K562 (cell line): ENCODE results near the gene BEST4. TPM values are rescaled to one million over a fixed set of nuclear protein-coding genes. Genes with fewer than 3 reads are reported as not detected.

ENCODE experiments used
- ATAC-seq: fragments of 200-7000 bp; cut with Tn5 transposase; 3 replicates; pipeline ENCODE4 v1.9.1; 2020; ENCODE audit warnings: moderate library complexity
- BruUV-seq: library from RNA; stranded (reverse); fragments of 400-500 nt; replicated peaks from 2 replicates; lab custom pipeline; 2021; lab: Mats Ljungman, UMichigan
- CTCF ChIA-PET: fragments of 300-600 bp; formaldehyde crosslinking; extraction: SDS; loops from one replicate; lab custom pipeline; 2021; ENCODE audit warnings: low intra/inter-chr PET ratio; lab: Yijun Ruan, JAX
- POLR2A ChIA-PET: fragments of 300-600, 350-650 bp; sonication (Branson Sonifier 250); formaldehyde crosslinking; extraction: SDS; loops from one replicate; lab custom pipeline; 2021; ENCODE audit warnings: antibody characterized with exemption, inconsistent platforms; lab: Yijun Ruan, JAX
- DNase-seq, 4 experiments: peaks; one replicate each; pipeline versions ENCODE4 v3.0.0 to v3.0.0-alpha.2; 2011 to 2018; ENCODE audit warnings: low spot score in 3 of 4, mixed read lengths in 3 of 4; ENCODE audit errors: extremely low read depth in 1 of 4
- FAIRE-seq: peaks from 2 replicates; lab custom pipeline; 2011; peaks lifted over from hg19 to GRCh38; lab: Jason Lieb, UNC
- H2AFZ ChIP-seq: 2 replicates; pipeline ENCODE4 v1.6.0; 2011; ENCODE audit warnings: low read depth, low read length, control low read depth, inconsistent platforms
- H3K27ac ChIP-seq: fragments of 200-600 bp; 3 replicates; pipeline ENCODE4 v1.8.0; 2011; ENCODE audit warnings: low read depth, mild to moderate bottlenecking, control low read depth, inconsistent platforms, low read length, moderate library complexity, mixed read lengths; ENCODE audit errors: extremely low read depth
- H3K27me3 ChIP-seq, 2 experiments: fragments of 300-600 bp in 1 of 2; 2 replicates in 1 of 2; 3 replicates in 1 of 2; pipeline versions ENCODE4 v1.6.0 to v1.8.0; 2011; ENCODE audit warnings: inconsistent platforms in 2 of 2, low read length in 2 of 2, mild to moderate bottlenecking in 1 of 2, mixed read lengths in 1 of 2, moderate library complexity in 1 of 2; ENCODE audit not compliant: control insufficient read depth in 2 of 2, insufficient read depth in 2 of 2
- H3K36me3 ChIP-seq: fragments of 300-600 bp; 3 replicates; pipeline ENCODE4 v1.8.0; 2011; ENCODE audit warnings: mild to moderate bottlenecking, low read length, inconsistent platforms; ENCODE audit not compliant: control insufficient read depth, insufficient read depth
- H3K4me1 ChIP-seq, 2 experiments: fragments of 200-600 bp in 1 of 2; replicated peaks in 1 of 2; 2 replicates in 1 of 2; 3 replicates in 1 of 2; pipeline versions ENCODE4 v1.5.1 to v1.8.0; 2011; ENCODE audit warnings: inconsistent platforms in 2 of 2, low read length in 2 of 2, mild to moderate bottlenecking in 1 of 2, mixed read lengths in 1 of 2, moderate library complexity in 1 of 2; ENCODE audit not compliant: control insufficient read depth in 2 of 2, insufficient read depth in 2 of 2
- H3K4me2 ChIP-seq: 2 replicates; pipeline ENCODE4 v1.6.1; 2011; ENCODE audit warnings: low read length, control low read depth, inconsistent platforms, mixed read lengths; ENCODE audit not compliant: insufficient read depth
- H3K4me3 ChIP-seq: fragments of 200-600 bp; sonication (generic), shearing (Covaris generic); 2 replicates; pipeline ENCODE4 v1.5.1; 2016; ENCODE audit warnings: control low read depth, inconsistent platforms
- H3K79me2 ChIP-seq: fragments of 200-600 bp; 3 replicates; pipeline ENCODE4 v1.8.0; 2011; ENCODE audit warnings: low read length, inconsistent platforms; ENCODE audit not compliant: control insufficient read depth, insufficient read depth
- H3K9ac ChIP-seq, 2 experiments: 2 replicates each; pipeline versions ENCODE4 v1.6.0 to v1.6.1; 2011; ENCODE audit warnings: low read depth in 2 of 2, low read length in 2 of 2, control low read depth in 1 of 2, inconsistent platforms in 1 of 2, mild to moderate bottlenecking in 1 of 2, mixed read lengths in 1 of 2; ENCODE audit not compliant: insufficient read depth in 1 of 2
- H3K9me1 ChIP-seq: one replicate; pipeline ENCODE4 v1.6.0; 2011; ENCODE audit warnings: inconsistent platforms, mild to moderate bottlenecking, low read length, moderate library complexity; ENCODE audit not compliant: control insufficient read depth, insufficient read depth
- H3K9me3 ChIP-seq: replicated peaks from 2 replicates; pipeline ENCODE4 v1.5.1; 2011; ENCODE audit warnings: low read depth, low read length, inconsistent platforms; ENCODE audit not compliant: control insufficient read depth, insufficient read depth
- H4K20me1 ChIP-seq: replicated peaks from 2 replicates; pipeline ENCODE4 v1.6.1; 2011; ENCODE audit warnings: low read length, inconsistent platforms, mixed read lengths; ENCODE audit not compliant: control insufficient read depth, insufficient read depth
- BRCA1 ChIP-seq, 2 experiments: fragments of 450-650 bp in 1 of 2; sonication (generic) in 1 of 2; formaldehyde crosslinking in 1 of 2; IDR thresholded peaks; 2 replicates each; pipeline versions ENCODE4 v1.5.0 to v1.6.1; 2017 to 2020; ENCODE audit warnings: mild to moderate bottlenecking in 1 of 2, missing genetic modification reagents in 1 of 2
- CHD1 ChIP-seq: fragments of 200-600 bp; sonication (generic); IDR thresholded peaks from one replicate; pipeline ENCODE4 v1.6.1; 2012; ENCODE audit warnings: mild to moderate bottlenecking, moderate library complexity, low read length, inconsistent platforms
- HLTF ChIP-seq: fragments of 450-650 bp; IDR thresholded peaks from 2 replicates; pipeline ENCODE4 v1.6.1; 2016
- HSF4 ChIP-seq: fragments of 250-450 bp; sonication (Bioruptor Pico); IDR thresholded peaks from 2 replicates; pipeline ENCODE4 v2.1.2; 2022; ENCODE audit warnings: mild to moderate bottlenecking, moderate library complexity, borderline replicate concordance
- MYNN ChIP-seq, 2 experiments: sonication (generic); formaldehyde crosslinking in 1 of 2; IDR thresholded peaks; 2 replicates each; pipeline versions ENCODE4 v1.5.0 to v1.6.1; 2016 to 2020; ENCODE audit warnings: antibody characterized with exemption in 1 of 2, missing genetic modification reagents in 1 of 2
- NFIC ChIP-seq: fragments of 450-650 bp; IDR thresholded peaks from 2 replicates; pipeline ENCODE4 v1.6.1; 2017; ENCODE audit warnings: mild to moderate bottlenecking, inconsistent platforms
- PML ChIP-seq: IDR thresholded peaks from 2 replicates; pipeline ENCODE4 v1.6.1; 2012; ENCODE audit warnings: low read length, inconsistent platforms
- POLR2B ChIP-seq: fragments of 450-650 bp; IDR thresholded peaks from 2 replicates; pipeline ENCODE4 v1.6.1; 2018; ENCODE audit warnings: low read depth; ENCODE audit not compliant: partially characterized antibody
- POU5F1 ChIP-seq: fragments of 150-350 bp; IDR thresholded peaks from 2 replicates; pipeline ENCODE4 v1.6.1; 2014; ENCODE audit warnings: borderline replicate concordance, low read length, low read depth, mild to moderate bottlenecking; ENCODE audit not compliant: partially characterized antibody
- PPARD ChIP-seq: fragments of 250-450 bp; sonication (Bioruptor Pico); IDR thresholded peaks from 2 replicates; pipeline ENCODE4 v1.8.0; 2022; ENCODE audit warnings: inconsistent platforms, mild to moderate bottlenecking, moderate library complexity
- TBP ChIP-seq: optimal IDR thresholded peaks from 2 replicates; pipeline ENCODE3; 2011; ENCODE audit warnings: low read depth, low read length, improper control_type of control experiment
- ZNF140 ChIP-seq: fragments of 250-450 bp; sonication (Bioruptor Pico); IDR thresholded peaks from 2 replicates; pipeline ENCODE4 v1.8.0; 2021; ENCODE audit warnings: moderate library complexity, mild to moderate bottlenecking, inconsistent platforms
- WGBS: fragments of 100-300 bp; shearing (Covaris generic); methylation state at CpG from one replicate; pipeline ENCODE4 v1.1.6; 2016; ENCODE audit warnings: low coverage, mixed read lengths; ENCODE audit not compliant: insufficient coverage; ENCODE audit errors: missing lambda C conversion rate; 5-methylcytosine and 5-hydroxymethylcytosine counted together
- in situ Hi-C: fragments of 300-500 bp; cut with MboI; formaldehyde crosslinking; loops from 4 replicates; pipeline ENCODE4 v1.15.0; 2018; ENCODE audit warnings: inconsistent platforms, mixed read lengths
- intact Hi-C: fragments of 100-400 bp; cut with micrococcal nuclease; formaldehyde crosslinking; loops from 2 replicates; pipeline ENCODE4 v1.14.2; 2022
- polyA plus RNA-seq, 8 experiments: library from polyadenylated mRNA; depleted of rRNA in 4 of 8; stranded (reverse) in 5 of 8; unstranded in 3 of 8; fragments of >200 nt; fragmentation: Nextera tagmentation in 2 of 8; fragmentation: Illumina TruSeq in 1 of 8; extraction: Ambion mirVana in 2 of 8; extraction: Trizol in 1 of 8; gene quantifications; 2 replicates each; pipeline versions ENCODE4 v1.2.1 to v1.2.3, GENCODE V29; 2011 to 2014; ENCODE audit warnings: inconsistent platforms in 1 of 8, missing spikeins in 1 of 8
- total RNA-seq, 7 experiments: library from RNA; depleted of rRNA in 6 of 7; stranded (reverse); fragments of >200 nt in 6 of 7; fragmentation: Illumina TruSeq in 2 of 7; extraction: Trizol in 2 of 7; gene quantifications; 2 replicates each; pipeline versions ENCODE4 v1.2.1 to v1.2.3, GENCODE V29; 2011 to 2021; ENCODE audit warnings: low replicate concordance in 1 of 7
- TF ChIP-seq, protein P1 (sequence below): fragments of 250-450 bp; sonication (Bioruptor Pico); IDR thresholded peaks from 2 replicates; pipeline ENCODE4 v1.8.0; 2021; ENCODE audit warnings: borderline replicate concordance, mild to moderate bottlenecking, moderate library complexity; ENCODE audit not compliant: poor library complexity, severe bottlenecking
- TF ChIP-seq, protein P2 (sequence below): fragments of 250-450 bp; sonication (Bioruptor Pico); IDR thresholded peaks from 2 replicates; pipeline ENCODE4 v1.5.0; 2022; ENCODE audit warnings: mild to moderate bottlenecking

BEST4 gene
- total and polyA plus RNA-seq, 9 of the 15 experiments (the other 6 are each of a cell fraction or from before 2014, with no cell fraction given), result 0.07 to 0.11 TPM; not detected in 7

- peak overlapping the region; percentile 53 for H3K4me2 ChIP-seq
- no peak for ATAC-seq
These were observed 44.8 kb downstream of the BEST4 start for GRCh38 chr1:44743211-44743610.

GRCh38 chr1:44740179-44740617 lies 47.8 kb downstream of the BEST4 start:
- Histone ChIP-seq H3K9me3 (no peaks in the 10 kb centered on the region), H3K27me3 (no peaks in the 10 kb centered on the region), H3K79me2 (peaks cover 49% of the 10 kb centered on the region), H3K9me1 (no peaks in the 10 kb centered on the region), H3K9ac (peak overlapping the region; percentile 96 to 97), H4K20me1 (no peaks in the 10 kb centered on the region), H3K27ac (peak overlapping the region; percentile 95), H3K4me2 (peak overlapping the region; percentile 94), H2AFZ (peak overlapping the region; percentile 90), H3K36me3 (peaks cover 39% of the 10 kb centered on the region), H3K4me3 (peak overlapping the region; percentile 68), H3K4me1 (peaks cover 13 to 22% of the 10 kb centered on the region in 2 experiments; a peak in 4 of 5 replicates)
- in situ Hi-C loops (no loop called here), intact Hi-C loops (no loop called here)
- DNase-seq, result no peak
- CTCF ChIA-PET, result no interaction called here
- FAIRE-seq, result no peak
- peak; percentile 27 for ATAC-seq
- under 1% methylated on average over 14 of the region's 14 CpGs for WGBS
- BruUV-seq, result TSS peak; percentile 85
- POLR2A ChIA-PET, result interaction anchor here (0.5 to 14.7 kb wide), 11 partner anchors 9 to 1674 kb away, joined by 3 to 199 read pairs (median 4); partner anchors contain the start of gene RPS8
- TF ChIP-seq MYNN (IDR thresholded peaks at IDR 0.05), result no peak
- TF ChIP-seq MYNN (CRISPR knock-in tag; IDR thresholded peaks at IDR 0.05), result no peak
- peak; percentile 36 for TF ChIP-seq TBP
- TF ChIP-seq PPARD (CRISPR knock-in tag), result no peak
- TF ChIP-seq, protein P1, sequence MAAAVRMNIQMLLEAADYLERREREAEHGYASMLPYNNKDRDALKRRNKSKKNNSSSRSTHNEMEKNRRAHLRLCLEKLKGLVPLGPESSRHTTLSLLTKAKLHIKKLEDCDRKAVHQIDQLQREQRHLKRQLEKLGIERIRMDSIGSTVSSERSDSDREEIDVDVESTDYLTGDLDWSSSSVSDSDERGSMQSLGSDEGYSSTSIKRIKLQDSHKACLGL (CRISPR knock-in tag), result no peak
- TF ChIP-seq, protein P2, sequence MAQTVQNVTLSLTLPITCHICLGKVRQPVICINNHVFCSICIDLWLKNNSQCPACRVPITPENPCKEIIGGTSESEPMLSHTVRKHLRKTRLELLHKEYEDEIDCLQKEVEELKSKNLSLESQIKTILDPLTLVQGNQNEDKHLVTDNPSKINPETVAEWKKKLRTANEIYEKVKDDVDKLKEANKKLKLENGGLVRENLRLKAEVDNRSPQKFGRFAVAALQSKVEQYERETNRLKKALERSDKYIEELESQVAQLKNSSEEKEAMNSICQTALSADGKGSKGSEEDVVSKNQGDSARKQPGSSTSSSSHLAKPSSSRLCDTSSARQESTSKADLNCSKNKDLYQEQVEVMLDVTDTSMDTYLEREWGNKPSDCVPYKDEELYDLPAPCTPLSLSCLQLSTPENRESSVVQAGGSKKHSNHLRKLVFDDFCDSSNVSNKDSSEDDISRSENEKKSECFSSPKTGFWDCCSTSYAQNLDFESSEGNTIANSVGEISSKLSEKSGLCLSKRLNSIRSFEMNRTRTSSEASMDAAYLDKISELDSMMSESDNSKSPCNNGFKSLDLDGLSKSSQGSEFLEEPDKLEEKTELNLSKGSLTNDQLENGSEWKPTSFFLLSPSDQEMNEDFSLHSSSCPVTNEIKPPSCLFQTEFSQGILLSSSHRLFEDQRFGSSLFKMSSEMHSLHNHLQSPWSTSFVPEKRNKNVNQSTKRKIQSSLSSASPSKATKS (CRISPR knock-in tag), result no peak
- TF ChIP-seq ZNF140, result no peak
- TF ChIP-seq CHD1, result peak; percentile 86
- no peak for TF ChIP-seq HLTF
- TF ChIP-seq PML, result no peak
- no peak for TF ChIP-seq POU5F1
- TF ChIP-seq HSF4 (CRISPR knock-in tag), result no peak
- TF ChIP-seq BRCA1 (IDR thresholded peaks at IDR 0.05), result no peak
- 0 out of 2 replicates have a peak, but pooled peaks have one; percentile 42 for TF ChIP-seq BRCA1 (CRISPR knock-in tag; IDR thresholded peaks at IDR 0.05)

More at GRCh38 chr1:44743211-44743610, 44.8 kb downstream of the BEST4 start:
- no peak for FAIRE-seq
- Histone ChIP-seq H3K9ac (peak overlapping the region; percentile 25 to 91; a peak in 2 of 4 replicates), H3K36me3 (peaks cover 68% of the 10 kb centered on the region), H3K4me3 (no peak overlapping the region), H3K79me2 (peaks cover 66% of the 10 kb centered on the region), H3K9me3 (no peaks in the 10 kb centered on the region), H2AFZ (no peak overlapping the region), H4K20me1 (no peaks in the 10 kb centered on the region), H3K27ac (peak overlapping the region; percentile 39; the same call in 1 of the 3 replicates), H3K4me1 (peaks cover 13 to 25% of the 10 kb centered on the region in 2 experiments; a peak in 4 of 5 replicates), H3K9me1 (no peaks in the 10 kb centered on the region), H3K27me3 (no peaks in the 10 kb centered on the region)
- ChIA-PET POLR2A (interaction anchor here (0.8 to 14.7 kb wide), 13 partner anchors 8 to 111 kb away, joined by 3 to 199 read pairs (median 5); partner anchors contain the start of genes PLK3, RNU5D-1 and RPS8), CTCF (no interaction called here)
- no TSS peak for BruUV-seq
- TF ChIP-seq POLR2B, result no peak
- peak; percentile 74 for TF ChIP-seq NFIC
- DNase-seq, result no peak
- intact Hi-C loops (no loop called here), in situ Hi-C loops (no loop called here)
- WGBS, result 62% methylated on average over 1 of the region's 1 CpG
